Right cardiac atrium (tissue), 5 donors: ENCODE data around the gene PRSS58. TPM values are rescaled to one million over a fixed set of nuclear protein-coding genes. Genes with fewer than 3 reads are reported as not detected.

Experiments
- ATAC-seq, 2 donors: fragments of 200-7000 bp; cut with Tn5 transposase; one replicate each; pipeline versions ENCODE4 v1.8.0 to v1.9.1; 2020; ENCODE audit warnings: moderate library complexity in 2 of 2, mild to moderate bottlenecking in 1 of 2
- DNase-seq, 3 donors: peaks; one replicate each; pipeline ENCODE4 v3.0.0-alpha.2; 2020
- H3K27ac ChIP-seq: one replicate; pipeline ENCODE4 v1.5.1; 2013; ENCODE audit warnings: mild to moderate bottlenecking, low read length, control low read depth, moderate library complexity
- H3K27me3 ChIP-seq: one replicate; pipeline ENCODE4 v1.6.1; 2013; ENCODE audit not compliant: control insufficient read depth, insufficient read depth
- H3K4me1 ChIP-seq: one replicate; pipeline ENCODE4 v1.6.1; 2013; ENCODE audit warnings: low read length; ENCODE audit not compliant: control insufficient read depth, insufficient read depth
- H3K4me3 ChIP-seq: one replicate; pipeline ENCODE4 v1.5.1; 2013; ENCODE audit warnings: low read length, control low read depth
- H3K9me3 ChIP-seq: one replicate; pipeline ENCODE4 v1.6.1; 2013; ENCODE audit warnings: low read length; ENCODE audit not compliant: control insufficient read depth
- WGBS: extraction: QIAGEN DNeasy Blood & Tissue Kit; methylation state at CpG from one replicate; pipeline ENCODE4 v1.1.7; 2013; 5-methylcytosine and 5-hydroxymethylcytosine counted together
- intact Hi-C, 4 donors: fragments of 100-400 bp; cut with DNase I; formaldehyde crosslinking; loops; one replicate each; pipeline versions ENCODE4 v1.11.0 to v1.14.0; 2022 to 2023
- polyA plus RNA-seq: library from polyadenylated mRNA; stranded (reverse); fragments of 200-250 nt; gene quantifications from one replicate; pipeline ENCODE4 v1.2.3, GENCODE V29; 2013
- total RNA-seq, 4 donors: library from RNA; stranded (reverse); fragmentation: NEBNext Ultra II Directional; extraction: Animal tissue kit (Norgen Biotek cat#: 25700); gene quantifications; one replicate each; pipeline ENCODE4 v1.2.1, GENCODE V29; 2021
- donor health status: healthy with polysubstance abuse.
- donor health status: DM: no; HTN: yes; CAD: no.
- donor health status: DM: no; HTN: no; CAD: no.
- donor health status: DM: no; HTN: yes; CAD: no; lungs with severe emphysema.
- donor health status: DM: yes; HTN: yes; CAD: no.

The PRSS58 gene
- total and polyA plus RNA-seq, 5 donors = not detected

GRCh38 chr7:142275028-142275427 is 17.2 kb upstream of the PRSS58 start:
- WGBS = 70% methylated on average over 3 of the region's 3 CpGs
- no peaks in the 10 kb centered on the region for H3K9me3 ChIP-seq

GRCh38 chr7:142272841-142273240 is 15.0 kb upstream of the PRSS58 start:
- Histone ChIP-seq H3K27ac (no peak overlapping the region), H3K27me3 (no peaks in the 10 kb centered on the region), H3K4me3 (no peak overlapping the region), H3K4me1 (no peaks in the 10 kb centered on the region), H3K9me3 (no peaks in the 10 kb centered on the region)
- no peak for ATAC-seq
- intact Hi-C loops = no loop called here
- DNase-seq = no peak
- WGBS = 64% methylated on average over 2 of the region's 2 CpGs

More at GRCh38 chr7:142275028-142275427, 17.2 kb upstream of the PRSS58 start:
- no peaks in the 10 kb centered on the region for H3K4me1 ChIP-seq
- intact Hi-C loops = no loop called here
- no peak for DNase-seq
- no peak overlapping the region for H3K4me3 ChIP-seq
- no peak for ATAC-seq
- no peak overlapping the region for H3K27ac ChIP-seq
- no peaks in the 10 kb centered on the region for H3K27me3 ChIP-seq

GRCh38 chr7:142263598-142264380 is 5.9 kb upstream of the PRSS58 start:
- ATAC-seq = no peak
- Histone ChIP-seq H3K9me3 (no peaks in the 10 kb centered on the region), H3K4me3 (no peak overlapping the region), H3K27ac (no peak overlapping the region), H3K27me3 (no peaks in the 10 kb centered on the region), H3K4me1 (no peaks in the 10 kb centered on the region)
- 70% methylated on average over 8 of the region's 8 CpGs for WGBS
- no peak for DNase-seq
- intact Hi-C loops = no loop called here

GRCh38 chr7:142250705-142251104 is 7.2 kb downstream of the PRSS58 start:
- no peak overlapping the region for H3K4me3 ChIP-seq
- intact Hi-C loops = no loop called here
- H3K4me1 ChIP-seq = no peaks in the 10 kb centered on the region
- 53% methylated on average over 2 of the region's 2 CpGs for WGBS
- ATAC-seq = no peak
- no peaks in the 10 kb centered on the region for H3K27me3 ChIP-seq
- H3K9me3 ChIP-seq = no peaks in the 10 kb centered on the region
- DNase-seq = no peak
- no peak overlapping the region for H3K27ac ChIP-seq

GRCh38 chr7:142249918-142250317 is 7.9 kb downstream of the PRSS58 start:
- H3K27ac ChIP-seq = no peak overlapping the region
- H3K4me1 ChIP-seq = no peaks in the 10 kb centered on the region
- no peaks in the 10 kb centered on the region for H3K27me3 ChIP-seq
- ATAC-seq (no peak), DNase-seq (no peak)
- H3K4me3 ChIP-seq = no peak overlapping the region
- intact Hi-C loops = no loop called here
- H3K9me3 ChIP-seq = no peaks in the 10 kb centered on the region

- intact Hi-C loops = no loop called here
- Histone ChIP-seq H3K9me3 (no peaks in the 10 kb centered on the region), H3K4me3 (no peak overlapping the region), H3K4me1 (no peaks in the 10 kb centered on the region), H3K27ac (no peak overlapping the region), H3K27me3 (no peaks in the 10 kb centered on the region)
- DNase-seq (no peak), ATAC-seq (no peak)
- 38% methylated on average over 7 of the region's 7 CpGs for WGBS
Measured at GRCh38 chr7:142248166-142249160, 9.4 kb downstream of the PRSS58 start.

GRCh38 chr7:142243823-142244222 is 14.0 kb downstream of the PRSS58 start:
- Histone ChIP-seq H3K27me3 (no peaks in the 10 kb centered on the region), H3K4me3 (no peak overlapping the region), H3K27ac (no peak overlapping the region), H3K9me3 (no peaks in the 10 kb centered on the region), H3K4me1 (no peaks in the 10 kb centered on the region)
- 78% methylated on average over 10 of the region's 10 CpGs for WGBS
- ATAC-seq (no peak), DNase-seq (no peak)
- intact Hi-C loops = no loop called here

GRCh38 chr7:142240546-142240945 is 17.3 kb downstream of the PRSS58 start:
- no peak for DNase-seq
- ATAC-seq = no peak
- Histone ChIP-seq H3K27me3 (no peaks in the 10 kb centered on the region), H3K4me1 (no peaks in the 10 kb centered on the region), H3K9me3 (no peaks in the 10 kb centered on the region), H3K4me3 (no peak overlapping the region), H3K27ac (no peak overlapping the region)
- 27% methylated on average over 4 of the region's 4 CpGs for WGBS
- intact Hi-C loops = no loop called here

- no peaks in the 10 kb centered on the region for H3K9me3 ChIP-seq
- no peak for DNase-seq
- intact Hi-C loops = no loop called here
- H3K27me3 ChIP-seq = no peaks in the 10 kb centered on the region
- no peaks in the 10 kb centered on the region for H3K4me1 ChIP-seq
- H3K27ac ChIP-seq = no peak overlapping the region
- ATAC-seq = no peak
- no peak overlapping the region for H3K4me3 ChIP-seq
- 23% methylated on average over 7 of the region's 7 CpGs for WGBS
Measured at GRCh38 chr7:142231716-142232115, 26.1 kb downstream of the PRSS58 start.

- no peaks in the 10 kb centered on the region for H3K27me3 ChIP-seq
- no peak overlapping the region for H3K4me3 ChIP-seq
- intact Hi-C loops = no loop called here
- ATAC-seq = no peak
- no peak for DNase-seq
- H3K27ac ChIP-seq = no peak overlapping the region
- H3K4me1 ChIP-seq = no peaks in the 10 kb centered on the region
- 41% methylated on average over 1 of the region's 1 CpG for WGBS
- no peaks in the 10 kb centered on the region for H3K9me3 ChIP-seq
Measured at GRCh38 chr7:142228537-142229104, 29.2 kb downstream of the PRSS58 start.
